Right lobe of liver (tissue), 4 donors: ENCODE data around the gene OBSCN.
A peak's percentile ranks its signal among the peaks of the same experiment; 100 is the strongest.

Experiments
- POLR2A ChIP-seq: fragments of 450-650 bp; IDR thresholded peaks from one replicate; pipeline ENCODE4 v1.6.1; 2017; ENCODE audit warnings: antibody characterized with exemption, mild to moderate bottlenecking
- TF ChIP-seq, protein P1 (sequence below), 4 donors: fragments of 200-600 bp in 3 of 4; fragments of 450-650 bp in 1 of 4; IDR thresholded peaks; one replicate each; pipeline versions ENCODE4 v1.5.1 to v1.8.0; 2016 to 2022; ENCODE audit warnings: antibody characterized with exemption in 4 of 4, mild to moderate bottlenecking in 2 of 4
- donor health status: DM: no; HTN: no; CAD: no.
- donor health status: DM: no; HTN: no; CAD: no.
- donor health status: DM: no; HTN: yes; CAD: no.

GRCh38 chr1:228340686-228341449, 133.0 kb downstream of the OBSCN start:
- TF ChIP-seq, protein P1, sequence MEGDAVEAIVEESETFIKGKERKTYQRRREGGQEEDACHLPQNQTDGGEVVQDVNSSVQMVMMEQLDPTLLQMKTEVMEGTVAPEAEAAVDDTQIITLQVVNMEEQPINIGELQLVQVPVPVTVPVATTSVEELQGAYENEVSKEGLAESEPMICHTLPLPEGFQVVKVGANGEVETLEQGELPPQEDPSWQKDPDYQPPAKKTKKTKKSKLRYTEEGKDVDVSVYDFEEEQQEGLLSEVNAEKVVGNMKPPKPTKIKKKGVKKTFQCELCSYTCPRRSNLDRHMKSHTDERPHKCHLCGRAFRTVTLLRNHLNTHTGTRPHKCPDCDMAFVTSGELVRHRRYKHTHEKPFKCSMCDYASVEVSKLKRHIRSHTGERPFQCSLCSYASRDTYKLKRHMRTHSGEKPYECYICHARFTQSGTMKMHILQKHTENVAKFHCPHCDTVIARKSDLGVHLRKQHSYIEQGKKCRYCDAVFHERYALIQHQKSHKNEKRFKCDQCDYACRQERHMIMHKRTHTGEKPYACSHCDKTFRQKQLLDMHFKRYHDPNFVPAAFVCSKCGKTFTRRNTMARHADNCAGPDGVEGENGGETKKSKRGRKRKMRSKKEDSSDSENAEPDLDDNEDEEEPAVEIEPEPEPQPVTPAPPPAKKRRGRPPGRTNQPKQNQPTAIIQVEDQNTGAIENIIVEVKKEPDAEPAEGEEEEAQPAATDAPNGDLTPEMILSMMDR (IDR thresholded peaks at IDR 0.05) = peak in 1 of 4 donors; percentile 6
- TF ChIP-seq POLR2A = no peak
